A673 (cell line): ENCODE results near the gene TF.

ENCODE experiments used
- EZH2 ChIP-seq: fragments of 200-600 bp; sonication (generic); IDR thresholded peaks from 2 replicates; pipeline ENCODE4 v1.6.1; 2017; ENCODE audit warnings: borderline replicate concordance, low read depth, mild to moderate bottlenecking, mixed read lengths, antibody characterized with exemption, low read length; ENCODE audit not compliant: poor library complexity, severe bottlenecking
- TF ChIP-seq, protein P1 (sequence below): fragments of 300-800, 200-600 bp; sonication (generic); conservative IDR thresholded peaks from 2 replicates; pipeline ENCODE4 v1.5.1; 2017; ENCODE audit warnings: low read depth, mild to moderate bottlenecking, antibody characterized with exemption, low read length, moderate library complexity, mixed read lengths

DNA sequence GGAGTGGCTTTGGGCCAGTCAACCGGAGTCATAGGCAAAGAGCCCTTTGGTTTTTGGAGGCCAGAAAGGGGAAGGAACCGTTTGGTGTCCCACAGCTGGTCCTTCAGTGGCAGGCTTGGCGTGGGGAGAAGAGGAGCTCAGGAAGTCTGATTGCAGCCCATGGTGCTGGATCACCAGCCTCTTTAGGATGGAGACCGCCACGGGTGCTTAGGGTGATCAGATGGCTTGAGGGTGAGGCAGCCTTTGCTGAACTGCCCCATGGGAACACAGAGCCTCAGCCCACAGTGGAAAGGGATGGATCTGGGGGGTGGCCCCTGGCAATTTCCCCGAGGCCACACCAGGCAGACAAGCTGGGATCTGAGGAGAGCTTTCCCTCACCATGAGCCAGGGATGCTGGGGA lies 45.8 kb upstream of the TF start:
- TF ChIP-seq EZH2, result no peak
- TF ChIP-seq, protein P1, sequence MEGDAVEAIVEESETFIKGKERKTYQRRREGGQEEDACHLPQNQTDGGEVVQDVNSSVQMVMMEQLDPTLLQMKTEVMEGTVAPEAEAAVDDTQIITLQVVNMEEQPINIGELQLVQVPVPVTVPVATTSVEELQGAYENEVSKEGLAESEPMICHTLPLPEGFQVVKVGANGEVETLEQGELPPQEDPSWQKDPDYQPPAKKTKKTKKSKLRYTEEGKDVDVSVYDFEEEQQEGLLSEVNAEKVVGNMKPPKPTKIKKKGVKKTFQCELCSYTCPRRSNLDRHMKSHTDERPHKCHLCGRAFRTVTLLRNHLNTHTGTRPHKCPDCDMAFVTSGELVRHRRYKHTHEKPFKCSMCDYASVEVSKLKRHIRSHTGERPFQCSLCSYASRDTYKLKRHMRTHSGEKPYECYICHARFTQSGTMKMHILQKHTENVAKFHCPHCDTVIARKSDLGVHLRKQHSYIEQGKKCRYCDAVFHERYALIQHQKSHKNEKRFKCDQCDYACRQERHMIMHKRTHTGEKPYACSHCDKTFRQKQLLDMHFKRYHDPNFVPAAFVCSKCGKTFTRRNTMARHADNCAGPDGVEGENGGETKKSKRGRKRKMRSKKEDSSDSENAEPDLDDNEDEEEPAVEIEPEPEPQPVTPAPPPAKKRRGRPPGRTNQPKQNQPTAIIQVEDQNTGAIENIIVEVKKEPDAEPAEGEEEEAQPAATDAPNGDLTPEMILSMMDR, result no peak
